ENCODE data around the gene FAXDC2. TPM values are rescaled to one million over a fixed set of nuclear protein-coding genes. Genes with fewer than 3 reads are reported as not detected.
"Not testable (repeated sequence)": the region's sequence is repeated elsewhere in the genome, so short reads cannot be mapped to it uniquely, and the experiment has no call there.

The FAXDC2 gene
- total RNA-seq, 2 donors from 2014 or later = 19.2 to 30.1 TPM

DNA sequence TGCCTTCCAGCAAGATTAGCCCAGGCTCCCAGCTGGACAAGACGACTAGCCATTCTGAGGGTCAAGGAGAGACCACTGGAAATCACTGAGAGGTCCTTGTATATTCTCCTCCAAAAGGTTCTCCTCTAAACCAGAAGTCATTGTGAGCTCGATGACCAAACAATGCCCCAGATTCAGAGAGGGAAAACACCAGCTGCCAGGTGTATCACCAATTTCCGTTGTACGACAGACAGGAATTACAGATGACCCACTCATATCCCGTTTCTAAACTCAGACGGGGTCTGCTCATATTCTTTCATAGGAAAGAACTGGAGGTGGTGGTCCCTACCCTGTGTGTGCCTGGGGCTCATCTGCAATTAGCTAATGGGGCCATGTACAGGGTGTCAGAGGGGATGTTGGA, 14.2 kb downstream of the FAXDC2 start:
- intact Hi-C loops (cut with DNase I) = no loop called here
- no peak for DNase-seq (ENCODE audit: low spot score)

DNA sequence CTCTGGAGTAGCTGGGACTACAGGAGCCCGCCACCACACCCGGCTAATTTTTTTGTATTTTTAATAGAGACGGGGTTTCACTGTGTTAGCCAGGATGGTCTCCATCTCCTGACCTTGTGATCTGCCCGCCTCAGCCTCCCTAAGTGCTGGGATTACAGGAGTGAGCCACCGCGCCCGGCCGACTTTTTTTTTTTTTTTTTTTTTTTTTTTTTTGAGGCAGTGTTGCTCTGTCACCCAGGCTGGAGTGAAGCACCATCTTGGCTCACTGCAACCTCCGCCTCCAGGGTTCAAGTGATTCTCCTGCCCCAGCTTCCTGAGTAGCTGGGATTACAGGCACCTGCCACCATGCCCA, 14.7 kb downstream of the FAXDC2 start:
- intact Hi-C loops (cut with DNase I); DNase-seq (ENCODE audit: low spot score): not testable (repeated sequence)

DNA sequence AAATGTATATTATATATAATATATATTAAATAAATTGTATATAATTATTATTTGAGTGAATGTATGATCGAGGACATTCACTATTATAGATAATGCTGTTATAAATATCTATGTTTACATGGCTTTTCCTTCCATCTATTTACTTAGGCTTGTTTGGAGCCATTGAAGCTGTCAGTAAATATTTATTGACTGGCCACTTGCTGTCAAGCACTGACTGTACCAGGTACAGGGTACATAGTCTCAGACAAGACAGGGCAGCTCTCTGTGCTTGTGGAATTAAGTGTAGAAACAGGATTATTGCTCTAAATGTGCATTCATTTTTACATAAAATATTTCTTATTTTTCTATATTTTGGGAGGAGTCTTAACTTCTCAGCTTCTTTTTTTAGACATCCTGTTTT, 16.4 kb downstream of the FAXDC2 start:
- intact Hi-C loops (cut with DNase I) = no loop called here
- no peak for DNase-seq (ENCODE audit: low spot score)

DNA sequence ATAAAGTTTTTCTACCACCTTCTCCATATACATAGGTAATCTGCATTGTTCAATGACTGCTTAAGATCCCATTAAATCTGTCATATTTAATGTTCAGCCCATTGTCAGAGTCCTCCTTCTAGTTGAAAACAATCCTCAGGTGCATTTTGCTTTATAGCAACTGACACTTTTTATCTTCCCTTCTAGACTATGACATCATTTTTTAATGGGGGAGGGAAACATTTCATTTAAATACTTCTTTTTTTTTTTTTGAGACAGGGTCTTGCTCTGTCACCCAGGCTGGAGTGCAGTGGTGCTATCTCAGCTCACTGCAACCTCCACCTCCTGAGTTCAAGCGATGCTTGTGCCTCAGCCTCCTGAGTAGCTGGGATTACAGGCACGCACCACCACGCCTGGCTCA, 17.6 kb downstream of the FAXDC2 start:
- DNase-seq (ENCODE audit: low spot score); intact Hi-C loops (cut with DNase I): not testable (repeated sequence)

DNA sequence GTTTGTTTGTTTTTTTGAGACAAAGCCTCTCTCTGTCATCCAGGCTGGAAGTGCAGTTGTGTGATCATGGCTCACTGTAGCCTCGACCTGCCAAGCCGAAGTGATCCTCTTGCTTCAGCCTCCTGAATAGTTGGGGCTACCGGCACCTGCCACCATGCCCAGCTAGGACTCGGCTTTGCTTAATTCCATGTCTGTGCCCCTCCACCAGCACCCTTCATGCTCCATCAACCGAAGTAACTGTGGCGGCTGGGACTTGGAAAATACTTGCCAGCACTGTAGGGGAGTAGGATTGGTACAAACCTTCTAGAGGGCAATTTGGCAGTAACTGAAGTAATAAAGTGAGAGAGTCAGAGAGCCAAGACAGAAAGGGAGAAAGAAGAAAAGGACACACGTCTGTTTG, 19.0 kb downstream of the FAXDC2 start:
- no peak for DNase-seq (ENCODE audit: low spot score)
- intact Hi-C loops (cut with DNase I) = no loop called here

DNA sequence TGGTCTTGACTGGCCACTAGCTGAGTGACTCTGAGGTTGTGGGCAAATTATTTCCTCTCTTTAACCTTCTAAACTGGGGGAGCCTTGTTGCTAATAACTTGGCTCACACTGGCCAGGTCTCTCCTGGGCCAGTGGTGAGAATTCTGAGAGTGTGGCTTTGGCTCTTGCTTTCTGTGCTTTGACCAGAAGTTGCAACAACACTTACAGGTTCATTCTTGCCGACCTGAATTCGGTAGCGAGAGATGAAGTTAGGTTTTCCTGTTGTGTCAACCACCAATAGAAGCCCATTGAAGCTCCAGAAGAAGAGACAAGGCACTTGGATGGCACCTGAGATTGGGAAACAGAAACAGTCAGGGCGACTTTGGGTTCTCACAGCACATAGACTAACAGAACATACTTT, 19.8 kb downstream of the FAXDC2 start:
- intact Hi-C loops (cut with DNase I) = no loop called here
- DNase-seq (ENCODE audit: low spot score) = no peak

DNA sequence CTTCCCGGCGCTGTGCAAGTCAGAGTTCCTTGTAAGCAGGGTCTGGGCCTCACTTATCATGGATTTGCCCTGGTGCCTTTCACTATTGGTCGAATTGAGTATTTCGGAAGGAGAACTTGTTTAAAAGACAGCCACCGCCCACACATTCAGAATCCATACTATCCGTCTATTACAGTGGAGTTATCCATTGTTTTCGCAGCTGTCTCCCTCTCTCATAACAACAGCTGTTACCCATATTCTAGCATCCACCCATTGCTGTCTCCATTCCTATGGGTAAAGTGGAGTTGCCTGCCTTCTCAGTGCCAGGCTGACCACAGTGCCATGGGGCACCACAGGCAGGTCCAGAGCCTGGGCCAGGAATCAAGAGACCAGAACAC, 20.2 kb downstream of the FAXDC2 start:
- DNase-seq (ENCODE audit: low spot score) = no peak
- intact Hi-C loops (cut with DNase I) = no loop called here

DNA sequence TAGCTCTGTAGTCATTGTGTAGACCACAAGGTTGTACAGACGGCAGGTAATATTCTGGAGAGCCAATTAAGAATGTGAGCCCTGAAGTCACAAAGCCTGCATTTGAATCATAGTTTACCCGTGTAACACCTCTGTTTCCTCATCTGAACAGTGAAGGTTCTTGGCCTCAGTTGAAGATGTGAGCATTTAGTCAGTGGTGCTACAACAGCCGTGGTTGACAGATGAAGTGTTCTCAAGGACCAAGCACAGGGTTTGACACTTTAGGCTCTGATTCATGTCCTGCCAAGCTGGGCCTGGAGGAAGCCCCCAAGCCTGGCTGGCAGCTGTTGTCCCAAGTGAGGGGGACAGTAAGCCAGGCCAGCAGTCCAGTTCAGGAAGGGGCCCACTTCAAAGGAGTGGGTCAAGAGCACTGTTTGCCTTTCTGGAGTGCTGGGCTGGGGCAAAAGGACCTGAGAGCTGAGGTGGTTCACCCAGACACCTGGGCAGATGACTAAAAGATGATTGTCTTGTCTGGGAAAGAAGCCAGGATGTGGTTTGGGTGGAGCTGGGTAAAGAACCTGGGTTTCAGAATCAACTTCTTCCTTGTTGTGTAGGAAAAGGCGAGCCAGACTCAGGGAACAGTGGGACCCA, 20.7 kb downstream of the FAXDC2 start:
- DNase-seq (ENCODE audit: low spot score) = no peak
- intact Hi-C loops (cut with DNase I) = loop anchor here in 1 of 2 donors (5.0 kb wide), 1 partner anchor 1658 kb away; no protein-coding TSS in a partner anchor

DNA sequence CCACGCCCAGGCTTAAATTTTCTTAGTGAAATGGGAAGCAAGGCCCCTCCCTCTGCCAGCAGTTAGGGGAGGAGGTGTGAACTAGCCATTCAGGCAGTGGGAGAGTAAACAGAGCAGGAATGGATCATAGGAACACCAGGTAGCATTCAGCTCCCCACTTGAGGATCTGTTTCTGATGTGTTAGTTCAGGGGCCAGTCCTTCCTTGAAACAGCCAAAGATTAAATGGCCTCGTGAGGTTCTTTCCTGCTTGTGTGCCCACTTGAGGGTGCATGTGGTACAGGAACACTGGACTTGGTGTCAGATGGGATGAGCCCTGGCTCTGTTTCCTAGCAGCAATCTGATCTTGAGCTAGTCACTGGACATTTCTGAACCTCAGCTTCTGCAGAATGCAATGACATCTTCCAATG, 21.2 kb downstream of the FAXDC2 start:
- no peak for DNase-seq (ENCODE audit: low spot score)

DNA sequence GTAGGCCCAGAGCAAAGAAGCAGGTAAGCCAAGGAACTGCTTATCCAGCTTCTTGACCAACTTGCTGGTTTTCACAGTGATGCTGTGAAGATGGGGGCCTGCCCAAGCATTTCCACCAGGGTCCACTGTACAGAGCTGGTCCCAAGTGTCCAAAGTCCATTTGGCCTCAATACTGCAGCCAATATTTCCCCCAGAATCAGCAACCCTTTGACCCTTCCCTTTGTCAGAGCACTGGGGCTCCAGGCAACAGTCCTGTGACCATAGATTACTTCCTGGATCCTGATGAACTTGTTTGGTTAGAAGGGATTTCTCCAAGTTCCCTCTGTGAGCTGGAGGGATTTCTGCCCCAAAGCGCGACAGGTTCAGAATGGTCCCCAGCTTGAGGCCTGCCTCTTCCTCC, 26.3 kb downstream of the FAXDC2 start:
- DNase-seq (ENCODE audit: low spot score) = no peak
- intact Hi-C loops (cut with DNase I) = no loop called here

More for the DNA sequence above, 21.2 kb downstream of the FAXDC2 start:
- intact Hi-C loops (cut with DNase I) = loop anchor here in 1 of 2 donors (5.0 kb wide), 1 partner anchor 1658 kb away; no protein-coding TSS in a partner anchor

DNA sequence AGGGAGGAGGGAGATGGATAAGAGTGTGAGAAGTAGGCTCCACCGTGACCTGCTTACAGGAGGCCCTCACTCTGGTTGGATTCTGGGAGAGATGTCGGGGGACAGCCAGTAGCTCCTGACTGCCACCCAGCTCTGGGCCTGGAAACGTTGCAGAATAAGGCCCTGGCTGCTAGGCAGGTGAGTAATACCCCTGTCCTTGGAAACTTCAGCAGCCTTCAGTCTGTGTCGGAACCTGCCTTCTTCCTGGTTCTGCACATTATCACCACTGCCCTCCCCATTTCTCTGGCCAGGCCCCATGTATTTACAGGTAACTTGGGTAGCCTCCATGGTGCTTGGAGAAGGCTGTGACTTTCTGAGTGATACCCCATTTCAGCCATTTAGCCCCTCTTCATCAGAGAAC, 26.8 kb downstream of the FAXDC2 start:
- no peak for DNase-seq (ENCODE audit: low spot score)
- intact Hi-C loops (cut with DNase I) = no loop called here

DNA sequence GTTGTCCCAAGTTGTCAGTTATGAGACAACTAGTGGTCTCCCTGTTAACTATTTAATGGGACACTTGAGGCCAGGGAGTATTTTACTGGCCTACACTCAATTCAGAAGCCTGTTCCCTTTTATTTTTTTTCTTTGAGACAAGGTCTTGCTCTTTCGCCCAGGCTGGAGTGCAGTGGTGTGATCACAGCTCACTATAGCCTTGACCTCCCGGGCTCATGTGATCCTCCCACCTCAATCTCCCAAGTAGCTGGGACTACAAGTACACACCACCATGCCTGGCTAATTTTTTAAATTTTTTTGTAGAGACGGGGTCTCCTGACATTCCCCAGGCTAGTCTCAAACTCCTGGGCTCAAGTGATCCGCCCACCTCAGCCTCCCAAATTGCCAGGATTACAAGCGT, 27.5 kb downstream of the FAXDC2 start:
- DNase-seq (ENCODE audit: low spot score); intact Hi-C loops (cut with DNase I): not testable (repeated sequence)

DNA sequence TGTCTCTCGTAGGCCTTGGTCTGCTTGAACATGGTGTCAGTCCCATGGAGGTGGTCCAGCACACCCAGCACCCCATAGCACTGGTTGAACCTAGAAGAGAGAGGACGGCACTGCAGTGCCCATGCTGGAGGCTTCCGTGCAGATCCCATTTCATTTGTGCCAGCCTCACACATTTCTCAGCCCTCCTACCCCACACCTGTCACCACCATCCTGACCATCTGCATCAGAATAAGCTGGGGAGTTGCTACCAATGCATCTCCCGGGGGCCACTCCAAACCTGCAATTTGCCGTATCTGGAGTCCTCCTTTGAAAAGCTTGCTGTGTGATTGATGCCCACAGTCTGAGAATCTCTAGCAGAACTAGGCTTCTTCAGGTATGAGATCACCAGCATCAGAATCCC, 30.0 kb downstream of the FAXDC2 start:
- no peak for DNase-seq (ENCODE audit: low spot score)
- intact Hi-C loops (cut with DNase I) = no loop called here

DNA sequence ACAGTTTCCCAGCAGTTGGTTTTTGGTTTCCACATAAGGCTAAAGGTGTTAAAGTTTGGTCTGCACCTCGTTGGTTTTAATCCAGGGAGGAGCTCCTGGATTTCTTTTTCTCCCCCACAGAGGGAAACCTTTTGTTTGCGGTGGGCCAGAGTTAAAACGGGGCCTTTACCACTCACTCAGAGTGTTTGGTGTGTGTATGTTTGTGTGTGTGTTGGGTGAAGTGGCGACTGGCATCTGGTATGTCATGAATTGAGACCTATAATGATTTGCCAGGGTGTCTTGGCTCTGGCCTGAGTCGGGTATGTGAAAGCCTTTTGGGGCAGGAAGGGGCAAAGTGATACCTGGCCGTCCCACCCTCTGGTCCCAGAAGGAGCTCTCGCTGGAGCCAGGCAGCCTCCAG, 30.9 kb downstream of the FAXDC2 start:
- DNase-seq (ENCODE audit: low spot score) = no peak

DNA sequence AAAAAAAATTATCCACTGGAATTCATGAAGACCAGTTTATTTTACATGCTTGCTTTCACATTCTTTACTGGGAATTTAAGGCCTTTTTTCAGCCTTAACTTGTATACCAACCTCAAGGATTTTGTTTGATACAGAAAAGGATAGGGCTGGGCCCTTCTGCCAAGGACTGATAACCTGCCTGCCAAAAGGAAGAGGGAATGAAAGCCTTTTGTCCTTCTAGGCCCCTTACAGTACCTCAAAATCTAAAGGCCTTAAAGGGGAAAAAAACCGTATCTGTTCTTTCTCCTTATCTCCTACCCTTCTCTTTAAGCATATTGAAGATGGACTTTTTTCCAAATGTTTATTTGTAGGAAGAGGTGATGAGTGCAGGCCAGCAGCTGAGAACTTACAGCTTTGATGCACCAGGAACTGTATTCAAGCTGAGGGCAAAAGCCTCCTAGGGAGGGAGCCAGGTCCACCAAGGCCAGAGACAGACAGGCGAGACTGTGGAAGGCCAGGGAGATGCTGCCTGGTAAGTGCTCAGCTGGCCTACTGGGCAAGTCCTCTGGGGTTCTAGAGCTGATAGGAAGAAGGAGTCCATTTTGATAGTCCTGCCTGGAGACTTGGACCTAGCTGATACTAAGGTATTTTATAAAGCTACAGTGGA, 31.8 kb downstream of the FAXDC2 start:
- DNase-seq (ENCODE audit: low spot score) = no peak
- intact Hi-C loops (cut with DNase I) = loop anchor here in 1 of 2 donors (10.0 kb wide), 1 partner anchor 164 kb away; no protein-coding TSS in a partner anchor

More for the DNA sequence above, 30.9 kb downstream of the FAXDC2 start:
- intact Hi-C loops (cut with DNase I) = loop anchor here in 1 of 2 donors (10.0 kb wide), 1 partner anchor 165 kb away; no protein-coding TSS in a partner anchor

DNA sequence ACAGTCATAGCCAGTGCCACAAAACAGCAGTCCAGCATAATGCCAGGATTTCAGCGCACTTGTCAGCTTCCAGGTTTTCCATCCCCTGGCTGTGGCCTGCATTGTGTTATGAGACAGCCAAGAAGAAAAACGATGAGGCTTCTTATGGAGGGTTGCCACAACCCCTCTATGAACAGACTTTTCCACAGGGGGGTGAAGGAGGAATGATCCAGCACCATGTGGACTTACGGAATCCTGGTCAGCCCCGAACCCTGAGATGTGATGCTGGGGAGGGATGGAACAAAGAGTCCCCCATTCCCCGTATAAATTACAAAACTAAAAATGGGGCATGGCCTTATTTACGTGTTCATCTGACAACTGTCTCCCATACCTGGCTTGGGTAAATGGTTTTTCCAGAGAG, 32.6 kb downstream of the FAXDC2 start:
- intact Hi-C loops (cut with DNase I) = loop anchor here in 1 of 2 donors (10.0 kb wide), 1 partner anchor 163 kb away; no protein-coding TSS in a partner anchor
- no peak for DNase-seq (ENCODE audit: low spot score)

DNA sequence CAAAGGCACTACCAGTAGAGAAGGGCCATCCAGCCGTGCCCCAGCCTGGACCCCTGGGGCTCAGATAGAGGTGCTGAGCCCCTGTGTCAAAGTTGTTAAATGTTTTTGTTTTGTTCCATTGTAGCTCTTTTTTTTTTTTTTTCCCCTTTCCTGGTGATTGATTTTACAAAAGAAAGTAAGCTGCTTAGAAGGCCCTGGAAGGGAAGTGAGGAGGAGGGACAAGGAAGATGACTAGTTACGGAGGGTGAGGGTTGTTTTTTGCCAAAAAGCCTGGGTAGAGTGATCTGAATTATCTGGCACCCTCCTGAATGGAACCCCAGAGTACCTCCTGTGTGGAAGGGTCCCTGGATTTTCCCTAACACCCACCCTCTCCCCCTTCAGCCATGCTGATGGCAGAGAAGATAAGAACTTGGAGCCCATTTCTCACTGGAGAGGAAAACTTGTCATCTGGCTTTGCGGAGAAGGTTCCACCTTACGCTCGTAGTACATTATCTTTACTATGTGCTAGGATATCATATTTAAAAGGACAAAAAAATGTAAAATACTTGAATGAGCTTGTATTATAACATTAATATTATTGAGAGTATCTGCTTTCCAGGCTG, 33.4 kb downstream of the FAXDC2 start:
- intact Hi-C loops (cut with DNase I) = loop anchor here in 1 of 2 donors (10.0 kb wide), 1 partner anchor 162 kb away; no protein-coding TSS in a partner anchor
- DNase-seq (ENCODE audit: low spot score) = no peak

DNA sequence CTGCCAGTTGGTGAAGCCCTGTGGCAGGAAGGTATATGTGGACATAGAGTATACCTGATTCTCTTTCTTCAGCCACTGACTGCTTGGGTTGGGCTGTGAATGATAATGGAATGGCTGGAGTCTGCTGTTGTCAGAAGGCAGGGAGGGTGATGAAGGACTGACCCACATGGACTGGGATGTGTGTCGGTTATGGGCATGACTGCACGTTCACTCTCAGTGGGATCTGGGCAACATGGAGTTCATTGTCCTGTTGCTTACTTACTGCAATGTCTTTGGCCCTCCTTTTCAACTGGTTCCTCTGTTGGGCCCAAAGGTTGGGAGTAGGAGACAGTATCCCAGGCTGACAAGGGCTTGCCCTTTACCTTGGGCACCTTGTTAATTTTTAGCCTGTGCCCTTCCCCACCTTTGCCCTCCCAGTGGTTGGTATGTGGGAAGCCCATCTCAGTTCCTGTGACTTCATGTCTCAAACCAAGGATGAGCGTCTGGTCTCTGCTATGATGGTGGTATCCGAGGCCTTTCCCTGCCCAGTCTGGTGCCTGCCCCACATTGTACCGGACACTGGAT, 34.6 kb downstream of the FAXDC2 start:
- intact Hi-C loops (cut with DNase I) = loop anchor here in 1 of 2 donors (10.0 kb wide), 1 partner anchor 161 kb away; no protein-coding TSS in a partner anchor
- no peak for DNase-seq (ENCODE audit: low spot score)

DNA sequence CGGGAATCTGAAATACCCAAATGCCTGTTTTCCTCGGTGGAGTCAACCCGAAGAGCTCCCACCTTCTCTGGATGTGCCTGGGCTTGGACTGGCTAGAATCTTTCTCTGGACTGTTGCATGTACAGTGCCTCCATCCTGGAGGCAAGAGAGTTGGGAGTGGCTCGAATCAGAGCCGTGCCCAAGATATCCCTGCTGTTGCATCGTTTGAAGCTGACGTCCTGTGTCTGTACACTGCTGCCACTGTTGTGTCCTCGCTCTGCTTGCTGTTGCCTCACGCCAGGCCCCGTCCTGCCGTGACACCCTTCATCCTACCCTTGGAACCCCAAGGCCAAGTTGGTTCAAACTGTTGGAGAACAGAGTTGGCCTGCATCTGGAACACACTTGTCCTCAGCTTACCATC, 35.4 kb downstream of the FAXDC2 start:
- intact Hi-C loops (cut with DNase I) = loop anchor here in 1 of 2 donors (10.0 kb wide), 1 partner anchor 160 kb away; no protein-coding TSS in a partner anchor
- no peak for DNase-seq (ENCODE audit: low spot score)

DNA sequence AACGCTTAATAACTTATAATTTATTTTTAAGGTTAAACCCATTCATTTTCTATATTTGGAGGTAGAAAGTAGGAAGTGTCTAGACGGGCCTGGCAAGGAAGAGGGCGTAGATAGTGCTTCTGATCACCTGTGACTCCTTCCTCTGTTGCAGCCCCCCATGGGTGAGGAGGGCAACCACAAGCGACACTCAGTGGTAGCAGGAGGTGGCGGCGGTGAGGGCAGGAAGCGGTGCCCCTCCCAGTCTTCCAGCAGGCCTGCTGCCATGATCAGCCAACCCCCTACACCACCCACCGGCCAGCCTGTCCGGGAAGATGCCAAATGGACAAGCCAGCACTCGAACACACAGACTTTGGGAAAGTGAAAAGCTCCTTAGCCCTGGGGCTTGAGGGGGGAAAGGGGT, 36.7 kb downstream of the FAXDC2 start:
- DNase-seq (ENCODE audit: low spot score) = no peak
- intact Hi-C loops (cut with DNase I) = loop anchor here (1.0 to 10.0 kb wide), 3 partner anchors 43 to 166 kb away; no protein-coding TSS in a partner anchor

Data from posterior vena cava (tissue), 2 donors.